Neural cell (in vitro differentiated cells): ENCODE measurements around the gene NEIL1. TPM values are rescaled to one million over a fixed set of nuclear protein-coding genes. Genes with fewer than 3 reads are reported as not detected.
"Not testable (repeated sequence)": the region's sequence is repeated elsewhere in the genome, so short reads cannot be mapped to it uniquely, and the experiment has no call there.

Source experiments
- H2AFZ ChIP-seq: fragments of 200-600, 300-800 bp; sonication (generic), shearing (Covaris generic); 2 replicates; pipeline ENCODE4 v1.6.0; 2014; ENCODE audit warnings: low read depth, mild to moderate bottlenecking, antibody characterized with exemption, low read length, moderate library complexity
- H3F3A ChIP-seq: fragments of 200-600 bp; shearing (Covaris generic); 2 replicates; pipeline ENCODE4 v1.6.1; 2016; ENCODE audit warnings: mild to moderate bottlenecking, moderate library complexity, mixed read lengths, antibody characterized with exemption, low read length; ENCODE audit not compliant: insufficient read depth, poor library complexity, severe bottlenecking
- H3K27ac ChIP-seq: fragments of 200-600, 300-800 bp; sonication (generic), shearing (Covaris generic); 2 replicates; pipeline ENCODE4 v1.5.1; 2014; ENCODE audit warnings: mild to moderate bottlenecking, low read length, moderate library complexity
- H3K27me3 ChIP-seq: fragments of 300-800, 200-600 bp; sonication (generic), shearing (Covaris generic); 2 replicates; pipeline ENCODE4 v1.6.0; 2014; ENCODE audit warnings: mild to moderate bottlenecking, low read depth, low read length, moderate library complexity; ENCODE audit not compliant: insufficient read depth
- H3K36me3 ChIP-seq: fragments of 300-800, 200-600 bp; sonication (generic), shearing (Covaris generic); 2 replicates; pipeline ENCODE4 v1.5.1; 2014; ENCODE audit warnings: mild to moderate bottlenecking, antibody characterized with exemption, low read length, moderate library complexity; ENCODE audit not compliant: insufficient read depth
- H3K4me2 ChIP-seq: fragments of 300-800, 200-600 bp; sonication (generic), shearing (Covaris generic); 2 replicates; pipeline ENCODE4 v1.6.0; 2014; ENCODE audit warnings: mild to moderate bottlenecking, low read length
- H3K4me3 ChIP-seq: fragments of 300-800, 200-600 bp; sonication (generic), shearing (Covaris generic); 2 replicates; pipeline ENCODE4 v1.5.1; 2014; ENCODE audit warnings: mild to moderate bottlenecking, low read length, moderate library complexity
- H3K79me2 ChIP-seq: fragments of 200-600 bp; shearing (Covaris generic); replicated peaks from 2 replicates; pipeline ENCODE4 v1.6.0; 2014; ENCODE audit warnings: mild to moderate bottlenecking, low read length, moderate library complexity; ENCODE audit not compliant: insufficient read depth
- H3K9ac ChIP-seq: fragments of 300-800, 200-600 bp; sonication (generic), shearing (Covaris generic); 2 replicates; pipeline ENCODE4 v1.6.1; 2016; ENCODE audit warnings: mild to moderate bottlenecking, low read length, mixed read lengths
- H3K9me2 ChIP-seq: fragments of 200-600 bp; shearing (Covaris generic); 2 replicates; pipeline ENCODE4 v1.6.1; 2016; ENCODE audit warnings: mild to moderate bottlenecking, low read length, mixed read lengths; ENCODE audit not compliant: insufficient read depth
- H3K9me3 ChIP-seq: fragments of 200-600, 300-800 bp; sonication (generic), shearing (Covaris generic); 2 replicates; pipeline ENCODE4 v1.6.1; 2016; ENCODE audit warnings: mild to moderate bottlenecking, mixed run types, low read length, moderate library complexity, mixed read lengths
- H4K20me1 ChIP-seq: fragments of 200-600 bp; shearing (Covaris generic); 2 replicates; pipeline ENCODE4 v1.6.1; 2016; ENCODE audit warnings: mild to moderate bottlenecking, mixed run types; ENCODE audit not compliant: insufficient read depth
- CTCF ChIP-seq: fragments of 450-650 bp; IDR thresholded peaks from 2 replicates; pipeline ENCODE4 v1.5.1; 2014; ENCODE audit warnings: antibody characterized with exemption, mild to moderate bottlenecking, moderate library complexity; ENCODE audit not compliant: poor library complexity, severe bottlenecking
- EZH2 ChIP-seq: fragments of 200-600, 300-800 bp; shearing (Covaris generic), sonication (generic); IDR thresholded peaks from 2 replicates; pipeline ENCODE4 v1.6.1; 2014; ENCODE audit warnings: antibody characterized with exemption, low read length, borderline replicate concordance, mild to moderate bottlenecking; ENCODE audit not compliant: insufficient read depth, poor library complexity, severe bottlenecking
- MXI1 ChIP-seq: fragments of 450-650 bp; conservative IDR thresholded peaks from 2 replicates; pipeline ENCODE4 v1.6.1; 2014; ENCODE audit warnings: antibody characterized with exemption, mild to moderate bottlenecking; ENCODE audit not compliant: poor library complexity, severe bottlenecking
- POLR2AphosphoS5 ChIP-seq: IDR thresholded peaks from 2 replicates; pipeline ENCODE4 v1.6.1; 2012
- RAD21 ChIP-seq: fragments of 450-650 bp; conservative IDR thresholded peaks from 2 replicates; pipeline ENCODE4 v1.6.1; 2014; ENCODE audit warnings: antibody characterized with exemption, mild to moderate bottlenecking, moderate library complexity
- REST ChIP-seq: IDR thresholded peaks from 2 replicates; pipeline ENCODE4 v1.6.1; 2012; ENCODE audit warnings: borderline replicate concordance
- SMC3 ChIP-seq: fragments of 450-650 bp; conservative IDR thresholded peaks from 2 replicates; pipeline ENCODE4 v1.6.1; 2014; ENCODE audit warnings: antibody characterized with exemption, mild to moderate bottlenecking, moderate library complexity; ENCODE audit not compliant: poor library complexity
- polyA plus RNA-seq: library from polyadenylated mRNA; depleted of rRNA; stranded (reverse); fragments of >200 nt; gene quantifications from 2 replicates; pipeline ENCODE4 v1.2.3, GENCODE V29; 2014

Gene NEIL1
- polyA plus RNA-seq, 1 donor from 2014 or later: 18.6 TPM

- Histone ChIP-seq H3K9ac (no peak overlapping the region), H3K4me3 (no peak overlapping the region), H2AFZ (no peak overlapping the region), H3K79me2 (no peaks in the 10 kb centered on the region), H4K20me1 (no peaks in the 10 kb centered on the region), H3F3A (no peaks in the 10 kb centered on the region), H3K27ac (no peak overlapping the region), H3K9me3 (no peaks in the 10 kb centered on the region), H3K9me2 (no peaks in the 10 kb centered on the region), H3K27me3 (no peaks in the 10 kb centered on the region), H3K4me2 (no peak overlapping the region), H3K36me3 (no peaks in the 10 kb centered on the region)
- no peak for TF ChIP-seq POLR2AphosphoS5
- TF ChIP-seq EZH2: no peak
- no peak for TF ChIP-seq REST
- no peak for TF ChIP-seq MXI1
Observed at GRCh38 chr15:75371901-75372688, 25.3 kb downstream of the NEIL1 start.

- no peaks in the 10 kb centered on the region for H3F3A ChIP-seq
- no peak overlapping the region for H3K4me2 ChIP-seq
- H3K9me2 ChIP-seq: no peaks in the 10 kb centered on the region
- peaks cover 5% of the 10 kb centered on the region for H3K36me3 ChIP-seq
- no peaks in the 10 kb centered on the region for H3K9me3 ChIP-seq
- H3K4me3 ChIP-seq: no peak overlapping the region
- TF ChIP-seq RAD21 (no peak), CTCF (no peak), REST (no peak), SMC3 (no peak), POLR2AphosphoS5 (no peak)
- no peak overlapping the region for H2AFZ ChIP-seq
- H3K27me3 ChIP-seq: no peaks in the 10 kb centered on the region
- no peaks in the 10 kb centered on the region for H3K79me2 ChIP-seq
- H3K9ac ChIP-seq: no peak overlapping the region
- H3K27ac ChIP-seq: no peak overlapping the region
- no peaks in the 10 kb centered on the region for H4K20me1 ChIP-seq
Observed at GRCh38 chr15:75380773-75381172, 33.9 kb downstream of the NEIL1 start.

GRCh38 chr15:75383986-75384385 lies 37.1 kb downstream of the NEIL1 start:
- not testable (repeated sequence) for H4K20me1 ChIP-seq, H3K27ac ChIP-seq, H3K9ac ChIP-seq, H3K79me2 ChIP-seq, H3K27me3 ChIP-seq, H2AFZ ChIP-seq, H3K4me3 ChIP-seq, H3F3A ChIP-seq, H3K9me3 ChIP-seq, H3K9me2 ChIP-seq, H3K4me2 ChIP-seq, H3K36me3 ChIP-seq
